C4-2B (cell line): ENCODE results near the gene GLUD1.

Experiments used
- H3K27ac ChIP-seq: fragments of 450-650 bp; 2 replicates; pipeline ENCODE4 v1.5.1; 2017
- CTCF ChIP-seq: fragments of 450-650 bp; conservative IDR thresholded peaks from 2 replicates; pipeline ENCODE4 v1.5.1; 2017; ENCODE audit warnings: mild to moderate bottlenecking

The GLUD1 gene

GRCh38 chr10:87000491-87000890, 94.2 kb downstream of the GLUD1 start:
- no peak overlapping the region for H3K27ac ChIP-seq
- no peak for TF ChIP-seq CTCF
